Heart right ventricle (tissue), 16 donors: ENCODE measurements around the gene GRAP2. TPM values are rescaled to one million over a fixed set of nuclear protein-coding genes. Genes with fewer than 3 reads are reported as not detected.
A peak's percentile ranks its signal among the peaks of the same experiment; 100 is the strongest.

Experiments used
- ATAC-seq, 8 donors: fragments of 200-7000 bp; cut with Tn5 transposase; one replicate each; pipeline ENCODE4 v1.9.1; 2020; ENCODE audit warnings: mild to moderate bottlenecking in 8 of 8, moderate library complexity in 8 of 8, moderate number of reproducible peaks in 1 of 8
- DNase-seq, 2 donors: peaks; one replicate each; pipeline ENCODE4 v3.0.0-alpha.2; 2020
- H3K27ac ChIP-seq, 10 donors: fragments of 200-600 bp; sonication (generic) in 2 of 10; one replicate each; pipeline versions ENCODE4 v1.5.0 to v1.8.0; 2020 to 2022; ENCODE audit warnings: mild to moderate bottlenecking in 3 of 10
- H3K27me3 ChIP-seq, 7 donors: fragments of 200-600 bp; one replicate each; pipeline ENCODE4 v1.8.0; 2021 to 2022; ENCODE audit warnings: mild to moderate bottlenecking in 2 of 7
- H3K36me3 ChIP-seq, 9 donors: fragments of 200-600 bp; sonication (generic) in 1 of 9; one replicate each; pipeline versions ENCODE4 v1.5.0 to v1.8.0; 2020 to 2022; ENCODE audit warnings: mild to moderate bottlenecking in 2 of 9
- H3K4me1 ChIP-seq, 9 donors: fragments of 200-600 bp; sonication (generic) in 1 of 9; one replicate each; pipeline versions ENCODE4 v1.5.0 to v1.8.0; 2020 to 2022; ENCODE audit warnings: mild to moderate bottlenecking in 4 of 9
- H3K4me3 ChIP-seq, 10 donors: fragments of 200-600 bp; sonication (generic) in 2 of 10; one replicate each; pipeline versions ENCODE4 v1.5.0 to v1.8.0; 2020 to 2022; ENCODE audit warnings: mild to moderate bottlenecking in 7 of 10, moderate library complexity in 2 of 10
- H3K9me3 ChIP-seq, 11 donors: fragments of 200-600 bp in 10 of 11; sonication (generic) in 2 of 11; one replicate each; pipeline versions ENCODE4 v1.5.0 to v1.8.0; 2013 to 2022; ENCODE audit warnings: mild to moderate bottlenecking in 2 of 11, control low read depth in 1 of 11, moderate library complexity in 1 of 11
- CTCF ChIP-seq, 9 donors: fragments of 200-600 bp; sonication (generic) in 2 of 9; IDR thresholded peaks; one replicate each; pipeline versions ENCODE4 v1.5.0 to v1.8.0; 2021 to 2022; ENCODE audit warnings: antibody characterized with exemption in 9 of 9, mild to moderate bottlenecking in 5 of 9, moderate library complexity in 1 of 9
- WGBS, 2 donors: extraction: QIAGEN DNeasy Blood & Tissue Kit; methylation state at CpG; one replicate each; pipeline ENCODE4 v1.1.7; 2013; ENCODE audit warnings: inconsistent platforms in 1 of 2; 5-methylcytosine and 5-hydroxymethylcytosine counted together
- intact Hi-C, 10 donors: fragments of 100-400 bp; cut with DNase I; formaldehyde crosslinking; loops; one replicate each; pipeline versions ENCODE4 v1.11.1 to v1.14.2; 2022
- polyA plus RNA-seq, 2 donors: library from polyadenylated mRNA; stranded (reverse); fragments of 200-250 nt; gene quantifications; one replicate each; pipeline ENCODE4 v1.2.3, GENCODE V29; 2013
- total RNA-seq, 10 donors: library from RNA; stranded (reverse); fragmentation: NEBNext Ultra II Directional in 3 of 10; extraction: Animal tissue kit (Norgen Biotek cat#: 25700) in 3 of 10; gene quantifications; one replicate each; pipeline versions ENCODE4 v1.2.1 to v1.2.4, GENCODE V29; 2021 to 2023
- donor health status: Arrhythmogenic right ventricular cardiomyopathy.
- donor health status: ischemic (EF 13 %, LVEDD 7.1; RV severe dilation, severe dysfunction).
- donor health status: healthy with polysubstance abuse.
- donor health status: DM: no; HTN: yes; CAD: no.
- donor health status: DM: no; HTN: no; CAD: no.
- donor health status: ischemic (EF 25% LVEDD 6.9; RV normal size, moderate dysfunction).
- donor health status: ischemic (EF 25% LVEDD 5.7; RV mildly dilated, moderate dysfunction).
- donor health status: healthy.
- donor health status: DM: yes; HTN: yes; CAD: no.
- donor health status: Ischemic cardiomyopathy.
- donor health status: ischemic (EF 35%, LVEDD 5.7; RV mildly dilated, moderate dysfunction).
- donor health status: nonischemic (EF 11% LVEDD 7.7; RV severe dilation, severe dysfunction).
- donor health status: DM: yes; HTN: yes; CAD: no.
- donor health status: PGD.
- donor health status: ischemic (EF 29% LVEDD 5.4; RV normal size, mild dysfunction).
- donor health status: nonischemic (EF 23%, LVEDD 6.1; RV moderate dilation, normal function).

The GRAP2 gene
- total and polyA plus RNA-seq, 12 donors = 0.19 to 5.6 (median 0.60) TPM

GRCh38 chr22:40004836-40005235, 104.0 kb downstream of the GRAP2 start:
- Histone ChIP-seq H3K4me3 (no peak overlapping the region), H3K27me3 (peaks cover 0 to 29% (median 19%) of the 10 kb centered on the region in 7 donors), H3K4me1 (peaks cover 0 to 17% (median 0%) of the 10 kb centered on the region in 9 donors), H3K27ac (no peak overlapping the region), H3K9me3 (no peaks in the 10 kb centered on the region), H3K36me3 (no peaks in the 10 kb centered on the region)
- ATAC-seq (no peak), DNase-seq (no peak)
- no peak for TF ChIP-seq CTCF (IDR thresholded peaks at IDR 0.05)
- intact Hi-C loops = loop anchor here in 1 of 10 donors (5.0 kb wide), 1 partner anchor 443 kb away; no protein-coding TSS in a partner anchor
- 69 to 76% methylated on average over 6 of the region's 6 CpGs for whole genome bisulfite sequencing, 2 donors

GRCh38 chr22:40006641-40007040, 105.8 kb downstream of the GRAP2 start:
- DNase-seq (no peak), ATAC-seq (no peak)
- Histone ChIP-seq H3K4me3 (no peak overlapping the region), H3K9me3 (no peaks in the 10 kb centered on the region), H3K36me3 (no peaks in the 10 kb centered on the region), H3K4me1 (peaks cover 0 to 20% (median 0%) of the 10 kb centered on the region in 9 donors), H3K27ac (no peak overlapping the region), H3K27me3 (peaks cover 0 to 45% (median 37%) of the 10 kb centered on the region in 7 donors)
- intact Hi-C loops = loop anchor here in 1 of 10 donors (5.0 kb wide), 1 partner anchor 444 kb away; no protein-coding TSS in a partner anchor
- TF ChIP-seq CTCF (IDR thresholded peaks at IDR 0.05) = no peak
- 73 to 80% methylated on average over 8 of the region's 8 CpGs for WGBS, 2 donors

GRCh38 chr22:40007853-40008710, 107.2 kb downstream of the GRAP2 start:
- no peaks in the 10 kb centered on the region for H3K36me3 ChIP-seq
- DNase-seq (no peak), ATAC-seq (peak in 2 of 8 donors; percentile 19 to 32)
- no peaks in the 10 kb centered on the region for H3K9me3 ChIP-seq
- peaks cover 0 to 20% (median 0%) of the 10 kb centered on the region in 9 donors for H3K4me1 ChIP-seq
- 75 to 78% methylated on average over 27 of the region's 27 CpGs for WGBS, 2 donors
- H3K27me3 ChIP-seq = peaks cover 0 to 54% (median 42%) of the 10 kb centered on the region in 7 donors
- H3K4me3 ChIP-seq = no peak overlapping the region
- TF ChIP-seq CTCF (IDR thresholded peaks at IDR 0.05) = no peak
- H3K27ac ChIP-seq = no peak overlapping the region
- intact Hi-C loops = loop anchor here in 1 of 10 donors (5.0 kb wide), 1 partner anchor 446 kb away; no protein-coding TSS in a partner anchor

GRCh38 chr22:40008726-40009291, 107.9 kb downstream of the GRAP2 start:
- no peak for TF ChIP-seq CTCF (IDR thresholded peaks at IDR 0.05)
- H3K9me3 ChIP-seq = no peaks in the 10 kb centered on the region
- no peak overlapping the region for H3K27ac ChIP-seq
- no peak overlapping the region for H3K4me3 ChIP-seq
- ATAC-seq (no peak), DNase-seq (no peak)
- peaks cover 0 to 55% (median 42%) of the 10 kb centered on the region in 7 donors for H3K27me3 ChIP-seq
- 55 to 59% methylated on average over 10 of the region's 10 CpGs for WGBS, 2 donors
- H3K4me1 ChIP-seq = peaks cover 0 to 20% (median 0%) of the 10 kb centered on the region in 9 donors
- no peaks in the 10 kb centered on the region for H3K36me3 ChIP-seq
- intact Hi-C loops = loop anchor here in 1 of 10 donors (5.0 kb wide), 1 partner anchor 447 kb away; no protein-coding TSS in a partner anchor
